Ishikawa (cell line): ENCODE data around the gene BLOC1S4.

Experiments
- CEBPB ChIP-seq: IDR thresholded peaks from 2 replicates; pipeline ENCODE4 v1.6.1; 2012
- CREB1 ChIP-seq: IDR thresholded peaks from 2 replicates; pipeline ENCODE4 v1.6.1; 2012; ENCODE audit warnings: low read depth
- EGR1 ChIP-seq: IDR thresholded peaks from 2 replicates; pipeline ENCODE4 v1.6.1; 2012
- EP300 ChIP-seq: IDR thresholded peaks from 2 replicates; pipeline ENCODE4 v1.6.1; 2012; ENCODE audit warnings: borderline replicate concordance
- NFIC ChIP-seq: IDR thresholded peaks from 2 replicates; pipeline ENCODE4 v1.6.1; 2012
- RAD21 ChIP-seq: IDR thresholded peaks from 2 replicates; pipeline ENCODE4 v1.6.1; 2012; ENCODE audit warnings: low read depth
- REST ChIP-seq: IDR thresholded peaks from 2 replicates; pipeline ENCODE4 v1.6.1; 2012; ENCODE audit warnings: low read depth, mild to moderate bottlenecking
- TAF1 ChIP-seq: IDR thresholded peaks from 2 replicates; pipeline ENCODE4 v1.6.1; 2012; ENCODE audit warnings: low read depth, mild to moderate bottlenecking
- USF1 ChIP-seq: IDR thresholded peaks from 2 replicates; pipeline ENCODE4 v1.6.1; 2012
- ZBTB7A ChIP-seq: IDR thresholded peaks from 2 replicates; pipeline ENCODE4 v1.6.1; 2012; ENCODE audit warnings: low read depth

GRCh38 chr4:6668391-6668790 lies 47.6 kb upstream of the BLOC1S4 start:
- no peak for TF ChIP-seq CREB1
- no peak for TF ChIP-seq ZBTB7A
- TF ChIP-seq CEBPB = no peak
- no peak for TF ChIP-seq USF1
- no peak; the same call in 1 of the 2 replicates for TF ChIP-seq NFIC
- TF ChIP-seq TAF1 = no peak
- peak; percentile 60; the same call in 1 of the 2 replicates for TF ChIP-seq EP300
- TF ChIP-seq RAD21 = no peak
- TF ChIP-seq EGR1 = no peak
- TF ChIP-seq REST = no peak
